GM12865 (cell line): ENCODE results near the gene TMEM248.

ENCODE experiments used
- DNase-seq: peaks from one replicate; pipeline ENCODE4 v3.0.0; 2010; ENCODE audit warnings: low read depth
- H3K4me3 ChIP-seq: 2 replicates; pipeline ENCODE4 v1.5.1; 2011; ENCODE audit warnings: mild to moderate bottlenecking, low read depth, low read length, control low read depth
- TF ChIP-seq, protein P1 (sequence below): IDR thresholded peaks from 2 replicates; pipeline ENCODE4 v1.5.1; 2011; ENCODE audit warnings: low read length, control low read depth, low read depth, inconsistent platforms; ENCODE audit not compliant: insufficient read depth; ENCODE audit errors: missing control alignments

TMEM248 gene

DNA sequence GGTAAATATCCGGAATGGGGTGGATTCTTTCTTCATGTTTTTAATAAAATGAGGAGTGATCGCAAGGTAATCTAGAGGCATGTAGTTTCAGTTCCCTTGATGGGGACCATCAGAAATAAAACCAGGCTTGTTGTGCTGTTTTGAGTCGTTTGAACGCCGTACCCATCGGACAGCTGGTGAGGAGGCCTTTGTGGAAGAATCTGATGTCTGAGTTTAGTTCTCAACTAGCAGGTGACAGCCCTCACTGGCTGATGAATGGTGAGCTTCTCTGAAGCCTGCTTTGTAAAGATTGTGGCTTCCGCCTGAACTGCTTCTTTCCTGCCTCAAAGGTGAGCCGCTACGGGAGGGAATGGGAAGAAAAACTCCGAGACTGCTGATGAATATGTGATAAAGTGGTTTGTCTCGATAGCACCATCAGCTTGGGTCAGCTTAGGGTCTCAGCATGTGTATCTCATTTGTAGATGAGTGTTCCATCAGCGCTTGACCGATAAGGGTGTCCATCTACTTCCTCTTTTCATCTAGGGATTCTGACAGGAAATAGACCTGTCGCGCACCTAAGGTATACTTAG, 977 bp downstream of the TMEM248 start:
- TF ChIP-seq, protein P1, sequence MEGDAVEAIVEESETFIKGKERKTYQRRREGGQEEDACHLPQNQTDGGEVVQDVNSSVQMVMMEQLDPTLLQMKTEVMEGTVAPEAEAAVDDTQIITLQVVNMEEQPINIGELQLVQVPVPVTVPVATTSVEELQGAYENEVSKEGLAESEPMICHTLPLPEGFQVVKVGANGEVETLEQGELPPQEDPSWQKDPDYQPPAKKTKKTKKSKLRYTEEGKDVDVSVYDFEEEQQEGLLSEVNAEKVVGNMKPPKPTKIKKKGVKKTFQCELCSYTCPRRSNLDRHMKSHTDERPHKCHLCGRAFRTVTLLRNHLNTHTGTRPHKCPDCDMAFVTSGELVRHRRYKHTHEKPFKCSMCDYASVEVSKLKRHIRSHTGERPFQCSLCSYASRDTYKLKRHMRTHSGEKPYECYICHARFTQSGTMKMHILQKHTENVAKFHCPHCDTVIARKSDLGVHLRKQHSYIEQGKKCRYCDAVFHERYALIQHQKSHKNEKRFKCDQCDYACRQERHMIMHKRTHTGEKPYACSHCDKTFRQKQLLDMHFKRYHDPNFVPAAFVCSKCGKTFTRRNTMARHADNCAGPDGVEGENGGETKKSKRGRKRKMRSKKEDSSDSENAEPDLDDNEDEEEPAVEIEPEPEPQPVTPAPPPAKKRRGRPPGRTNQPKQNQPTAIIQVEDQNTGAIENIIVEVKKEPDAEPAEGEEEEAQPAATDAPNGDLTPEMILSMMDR, result no peak
- H3K4me3 ChIP-seq, result peak overlapping the region; percentile 64
- DNase-seq, result peak; percentile 56

DNA sequence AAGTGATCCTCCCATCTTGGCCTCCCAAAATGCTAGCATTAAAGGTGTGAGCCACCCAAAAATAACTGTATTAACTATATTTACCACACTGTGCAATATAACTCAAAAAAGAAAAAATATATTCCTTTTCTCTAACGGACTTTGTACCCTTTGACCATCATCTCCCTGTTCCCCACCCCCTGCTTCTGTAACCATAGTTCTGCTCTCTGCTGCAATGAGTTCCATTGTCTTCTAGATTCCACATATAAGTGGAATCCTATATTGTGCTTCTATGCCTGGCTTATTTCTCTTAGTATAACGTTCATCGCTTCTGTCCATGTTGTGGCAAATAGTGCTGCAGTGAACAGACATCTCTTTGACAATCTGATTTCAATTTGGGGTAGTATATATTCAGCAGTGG, 4.2 kb downstream of the TMEM248 start:
- DNase-seq, result no peak
- no peak overlapping the region for H3K4me3 ChIP-seq
- TF ChIP-seq, protein P1, result no peak

DNA sequence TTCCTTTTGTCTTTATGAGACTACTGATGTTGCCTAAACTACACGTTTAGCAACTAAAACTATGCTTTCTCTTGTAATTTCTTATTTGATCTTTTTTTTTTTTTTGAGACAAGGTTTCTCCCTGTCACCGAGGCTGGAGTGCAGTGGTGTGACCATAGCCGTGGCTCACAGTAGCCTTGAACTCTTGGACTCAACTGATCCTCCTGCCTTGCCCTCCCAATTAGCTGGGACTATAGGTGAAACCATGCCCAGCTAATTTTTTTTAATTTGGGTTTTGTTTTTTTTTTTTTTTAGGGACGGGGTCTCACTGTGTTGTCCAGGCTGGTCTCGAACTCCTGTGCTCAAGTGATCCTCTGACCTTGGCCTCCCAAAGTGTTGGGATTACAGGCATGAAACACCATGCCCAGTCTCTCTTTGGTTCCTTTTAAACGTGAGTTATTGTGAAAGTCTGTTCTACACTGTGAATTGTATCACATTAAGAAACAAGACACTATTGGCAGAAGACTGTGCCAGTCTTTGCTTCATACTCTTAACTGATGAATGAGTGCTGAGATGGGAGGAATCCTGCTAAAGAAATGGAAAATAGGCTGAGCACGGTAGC, 6.4 kb downstream of the TMEM248 start:
- H3K4me3 ChIP-seq, result no peak overlapping the region
- DNase-seq, result no peak
- TF ChIP-seq, protein P1, result no peak

DNA sequence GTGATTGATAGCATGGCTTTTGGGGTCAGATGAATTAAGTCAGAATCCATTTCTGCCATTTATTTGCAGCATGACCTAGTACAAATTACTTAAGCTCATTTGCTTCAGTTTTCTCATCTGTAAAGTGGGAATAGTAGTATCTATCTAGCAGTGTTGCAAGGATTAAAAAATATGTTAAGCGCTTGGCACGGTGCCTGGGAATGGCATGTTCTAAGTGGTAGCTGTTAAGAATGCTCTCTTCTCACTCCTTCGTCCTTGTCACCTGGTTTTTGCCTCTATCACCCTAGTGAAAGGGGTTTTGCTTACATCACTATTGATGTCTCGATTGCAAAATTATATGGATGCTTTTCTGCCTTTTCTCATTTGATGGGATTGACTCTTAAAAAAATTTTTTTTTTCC, 7.4 kb downstream of the TMEM248 start:
- DNase-seq, result no peak
- TF ChIP-seq, protein P1, result no peak
- H3K4me3 ChIP-seq, result no peak overlapping the region

DNA sequence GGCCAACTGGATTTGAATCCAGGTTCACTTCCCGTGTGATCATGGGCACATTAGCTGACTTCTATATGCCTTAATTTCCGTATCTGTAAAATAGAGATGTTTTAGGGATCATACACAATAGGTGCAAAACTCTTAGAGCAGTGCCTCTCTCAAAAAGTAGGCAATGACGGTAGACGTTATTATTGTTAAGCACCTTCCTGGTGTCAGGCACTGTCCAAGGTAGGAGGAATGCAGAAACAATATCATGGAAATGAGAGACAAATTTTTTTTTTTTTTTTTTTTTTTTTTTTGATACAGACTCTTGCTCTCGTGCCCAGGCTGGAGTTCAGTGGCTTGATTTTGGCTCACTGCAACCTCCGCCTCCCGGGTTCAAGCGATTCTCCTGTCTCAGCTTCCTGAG, 8.1 kb downstream of the TMEM248 start:
- no peak overlapping the region for H3K4me3 ChIP-seq
- TF ChIP-seq, protein P1, result no peak
- no peak for DNase-seq

DNA sequence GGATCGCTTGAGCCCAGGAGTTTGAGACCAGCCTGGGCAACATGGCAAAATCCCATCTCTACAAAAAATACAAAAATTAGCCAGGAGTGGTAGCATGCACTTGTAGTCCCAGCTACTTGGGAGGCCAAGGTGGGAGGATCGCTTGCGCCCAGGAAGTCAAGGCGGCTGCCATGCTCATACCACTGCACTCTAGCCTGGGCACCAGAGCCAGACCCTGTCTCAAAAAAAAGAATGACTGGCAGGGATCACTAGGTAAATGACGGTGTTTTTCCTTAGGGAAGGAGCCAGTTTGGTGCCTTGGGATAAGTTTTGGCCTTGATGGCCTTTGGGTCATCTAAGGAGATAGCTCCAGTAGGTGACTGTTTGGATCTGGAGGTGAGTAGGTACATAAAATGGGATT, 8.9 kb downstream of the TMEM248 start:
- TF ChIP-seq, protein P1, result no peak
- H3K4me3 ChIP-seq, result no peak overlapping the region
- no peak for DNase-seq

DNA sequence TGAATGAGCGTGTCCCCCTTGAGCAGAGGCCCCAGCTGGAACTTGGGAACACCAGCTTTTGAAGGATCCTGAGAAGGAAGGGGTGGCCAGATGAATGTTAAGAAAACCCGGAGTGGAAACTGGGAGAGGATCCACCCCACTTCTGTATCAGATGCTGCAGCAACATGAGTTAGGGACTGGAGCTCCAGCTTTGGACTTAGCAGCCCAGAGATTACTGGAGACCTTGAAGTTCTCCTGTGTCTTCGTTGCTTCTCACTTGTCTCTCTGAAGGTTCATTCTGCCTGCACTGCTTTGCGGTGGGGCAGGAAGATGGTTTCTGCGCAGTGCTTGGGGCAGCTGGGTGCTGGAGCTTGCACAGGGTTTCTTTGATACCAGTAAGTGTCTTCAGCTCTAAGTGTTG, 9.3 kb downstream of the TMEM248 start:
- TF ChIP-seq, protein P1, result no peak
- DNase-seq, result no peak
- H3K4me3 ChIP-seq, result no peak overlapping the region
